ENCODE measurements around the gene STYXL1. TPM values are rescaled to one million over a fixed set of nuclear protein-coding genes. Genes with fewer than 3 reads are reported as not detected.

The STYXL1 gene
- total and polyA plus RNA-seq, 12 donors = 20.9 to 82.0 (median 50.8) TPM

DNA sequence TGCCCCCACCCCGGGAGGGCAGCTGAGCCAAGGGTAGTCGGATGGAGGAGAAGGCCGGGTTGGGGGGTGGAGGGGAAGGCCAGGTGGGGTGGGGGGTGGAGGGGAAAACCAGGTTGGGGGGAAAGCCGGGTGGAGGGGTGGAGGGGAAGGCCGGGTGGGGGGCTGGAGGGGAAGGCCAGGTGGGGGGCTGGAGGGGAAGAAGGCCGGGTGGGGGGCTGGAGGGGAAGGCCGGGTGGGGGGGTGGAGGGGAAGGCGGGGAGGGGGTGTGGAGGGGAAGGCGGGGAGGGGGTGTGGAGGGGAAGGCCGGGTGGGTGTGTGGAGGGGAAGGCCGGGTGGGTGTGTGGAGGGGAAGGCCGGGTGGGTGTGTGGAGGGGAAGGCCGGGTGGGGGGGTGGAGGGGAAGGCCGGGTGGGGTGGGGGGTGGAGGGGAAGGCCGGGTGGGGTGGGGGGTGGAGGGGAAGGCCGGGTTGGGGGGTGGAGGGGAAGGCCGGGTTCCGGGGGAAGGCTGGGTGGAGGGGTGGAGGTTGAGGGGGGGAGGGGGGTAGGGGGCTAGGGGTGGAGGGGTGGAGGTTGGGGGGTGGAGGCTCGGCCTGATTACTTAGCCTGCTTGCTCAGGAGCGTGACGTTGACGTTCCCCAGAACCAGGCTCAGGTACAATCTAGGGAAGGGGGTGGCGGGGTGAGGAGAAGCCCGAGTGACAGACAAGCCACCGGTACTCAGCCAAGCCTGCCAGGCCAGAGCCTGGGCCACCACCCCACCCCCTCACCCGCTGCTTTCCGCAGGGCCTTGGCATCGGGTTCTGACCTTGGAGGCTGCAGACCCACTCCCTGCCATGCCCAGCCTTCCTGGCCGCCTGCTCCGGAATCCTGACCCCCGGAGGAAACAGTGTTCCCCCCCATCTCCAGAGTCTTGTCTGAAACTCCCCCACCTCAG is 59.0 kb downstream of the STYXL1 start:
- peak overlapping the region in 1 of 4 donors; percentile 0 for H3K4me3 ChIP-seq
- H3K27ac ChIP-seq = peak overlapping the region; percentile 50 to 98 (median 95)
- DNase-seq = peak; percentile 70 to 88 (median 78)
- 30 to 45% (median 39%) methylated on average over 2 to 21 of the region's 31 CpGs for WGBS, 4 donors
- no peak for TF ChIP-seq POLR2A (IDR thresholded peaks at IDR 0.05)
- TF ChIP-seq, protein P1, sequence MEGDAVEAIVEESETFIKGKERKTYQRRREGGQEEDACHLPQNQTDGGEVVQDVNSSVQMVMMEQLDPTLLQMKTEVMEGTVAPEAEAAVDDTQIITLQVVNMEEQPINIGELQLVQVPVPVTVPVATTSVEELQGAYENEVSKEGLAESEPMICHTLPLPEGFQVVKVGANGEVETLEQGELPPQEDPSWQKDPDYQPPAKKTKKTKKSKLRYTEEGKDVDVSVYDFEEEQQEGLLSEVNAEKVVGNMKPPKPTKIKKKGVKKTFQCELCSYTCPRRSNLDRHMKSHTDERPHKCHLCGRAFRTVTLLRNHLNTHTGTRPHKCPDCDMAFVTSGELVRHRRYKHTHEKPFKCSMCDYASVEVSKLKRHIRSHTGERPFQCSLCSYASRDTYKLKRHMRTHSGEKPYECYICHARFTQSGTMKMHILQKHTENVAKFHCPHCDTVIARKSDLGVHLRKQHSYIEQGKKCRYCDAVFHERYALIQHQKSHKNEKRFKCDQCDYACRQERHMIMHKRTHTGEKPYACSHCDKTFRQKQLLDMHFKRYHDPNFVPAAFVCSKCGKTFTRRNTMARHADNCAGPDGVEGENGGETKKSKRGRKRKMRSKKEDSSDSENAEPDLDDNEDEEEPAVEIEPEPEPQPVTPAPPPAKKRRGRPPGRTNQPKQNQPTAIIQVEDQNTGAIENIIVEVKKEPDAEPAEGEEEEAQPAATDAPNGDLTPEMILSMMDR (IDR thresholded peaks at IDR 0.05) = no peak
- intact Hi-C loops (cut with DNase I) = loop anchor here in 1 of 2 donors (5.0 kb wide), 1 partner anchor 72 kb away; the partner anchor contains the start of gene POR
- H3K4me1 ChIP-seq (replicated peaks in 1 of 2) = peaks cover 43 to 61% of the 10 kb centered on the region in 2 donors
- H3K9me3 ChIP-seq (replicated peaks in 1 of 3) = no peaks in the 10 kb centered on the region
- H3K36me3 ChIP-seq (replicated peaks in 1 of 2) = peaks cover 0 to 45% of the 10 kb centered on the region in 2 donors
- no peaks in the 10 kb centered on the region for H3K27me3 ChIP-seq

DNA sequence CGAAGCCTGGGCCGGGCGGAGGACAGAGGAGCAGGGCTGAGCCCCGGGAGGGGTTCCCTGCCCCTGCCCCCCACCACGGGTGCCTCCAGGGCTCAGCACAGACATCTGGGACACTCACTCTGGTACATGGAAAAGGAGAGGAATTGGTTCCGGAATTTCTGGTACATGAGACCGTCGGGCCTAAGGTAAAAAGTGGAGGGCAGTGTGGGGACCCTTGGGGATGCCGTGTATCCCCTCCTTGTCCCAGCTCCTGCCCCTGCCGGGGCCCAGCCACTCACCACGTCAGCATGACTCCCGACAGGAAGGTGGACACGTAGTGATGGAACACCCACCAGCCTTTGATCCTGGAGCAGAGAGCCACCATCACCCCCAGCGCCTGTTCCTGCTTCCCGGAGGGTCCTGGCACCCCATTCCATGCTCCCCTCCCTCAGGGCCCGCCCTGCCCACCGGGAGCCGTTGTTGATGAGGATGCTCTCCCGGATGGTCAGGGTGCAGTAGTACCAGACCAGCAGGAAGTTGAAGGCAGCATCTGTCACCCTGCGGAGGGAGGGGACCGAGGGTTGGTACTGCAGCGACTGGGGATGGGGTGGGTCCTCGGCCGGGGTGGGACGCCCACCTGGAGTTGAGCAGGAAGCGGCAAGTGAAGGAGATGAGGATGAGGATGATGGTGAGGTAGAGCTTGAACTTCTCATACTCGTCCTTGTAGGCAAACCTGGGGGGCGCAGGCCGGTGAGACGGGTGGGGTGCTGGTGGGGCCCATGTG is 59.8 kb downstream of the STYXL1 start:
- intact Hi-C loops (cut with DNase I) = loop anchor here in 1 of 2 donors (5.0 kb wide), 1 partner anchor 71 kb away; the partner anchor contains the start of gene POR
- Histone ChIP-seq H3K27ac (peak overlapping the region in 4 of 5 donors; percentile 21 to 97 (median 63)), H3K4me1 (replicated peaks in 1 of 2) (peaks cover 36 to 57% of the 10 kb centered on the region in 2 donors), H3K27me3 (no peaks in the 10 kb centered on the region), H3K9me3 (replicated peaks in 1 of 3) (no peaks in the 10 kb centered on the region), H3K36me3 (replicated peaks in 1 of 2) (peaks cover 0 to 53% of the 10 kb centered on the region in 2 donors), H3K4me3 (no peak overlapping the region)
- 76 to 84% (median 79%) methylated on average over 24 to 30 of the region's 30 CpGs for WGBS, 4 donors
- DNase-seq = peak in 3 of 7 donors; percentile 23 to 55 (median 41)
- peak in 1 of 2 donors; percentile 16 for TF ChIP-seq POLR2A (IDR thresholded peaks at IDR 0.05)
- TF ChIP-seq, protein P1 (IDR thresholded peaks at IDR 0.05) = no peak

DNA sequence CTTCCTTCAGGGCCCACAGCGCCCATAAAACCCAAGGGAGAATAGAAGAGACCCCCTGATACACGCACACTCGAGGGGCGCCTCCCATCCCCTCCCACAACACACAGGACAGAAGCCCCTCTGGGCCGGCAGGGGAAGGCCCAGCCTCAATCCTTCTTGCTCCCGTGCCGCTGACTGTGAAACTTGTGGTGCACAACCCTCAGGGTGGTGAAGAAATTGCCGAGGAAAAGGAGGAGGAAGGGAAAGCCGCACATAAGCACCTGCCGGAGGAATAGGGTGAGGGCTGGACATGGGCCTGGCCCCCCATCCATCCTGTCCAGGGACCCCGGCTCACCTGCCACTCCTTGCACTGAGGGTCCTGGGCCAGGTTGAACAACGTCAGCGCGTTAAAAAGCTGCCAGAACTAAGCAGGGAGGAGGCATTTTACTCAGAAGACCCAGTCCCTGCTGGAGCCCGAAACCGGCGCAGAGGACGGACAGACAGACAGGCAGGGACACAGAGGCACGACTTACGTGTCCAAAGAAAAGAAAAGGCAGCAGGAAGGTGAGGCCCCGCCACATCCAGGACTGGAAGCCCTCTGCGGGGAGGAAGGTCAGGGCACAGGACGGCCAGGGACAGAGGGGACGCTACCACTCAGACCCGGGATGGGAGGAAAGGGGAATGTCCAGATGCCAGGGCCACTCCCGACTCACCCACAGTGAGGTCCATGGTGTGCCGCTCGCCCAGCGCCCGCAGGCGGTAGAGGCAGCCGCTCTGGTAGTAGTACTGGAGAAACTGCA is 60.6 kb downstream of the STYXL1 start:
- WGBS, 4 donors = 87 to 90% (median 89%) methylated on average over 25 to 32 of the region's 32 CpGs
- Histone ChIP-seq H3K27ac (peak overlapping the region; percentile 81 to 97 (median 85)), H3K4me1 (replicated peaks in 1 of 2) (peaks cover 31 to 57% of the 10 kb centered on the region in 2 donors), H3K4me3 (no peak overlapping the region), H3K36me3 (replicated peaks in 1 of 2) (peaks cover 0 to 61% of the 10 kb centered on the region in 2 donors), H3K9me3 (replicated peaks in 1 of 3) (no peaks in the 10 kb centered on the region), H3K27me3 (no peaks in the 10 kb centered on the region)
- intact Hi-C loops (cut with DNase I) = loop anchor here in 1 of 2 donors (5.0 kb wide), 1 partner anchor 70 kb away; the partner anchor contains the start of gene POR
- DNase-seq = peak in 6 of 7 donors; percentile 46 to 67 (median 54)
- TF ChIP-seq, protein P1 (IDR thresholded peaks at IDR 0.05) = no peak
- no peak for TF ChIP-seq POLR2A (IDR thresholded peaks at IDR 0.05)
